Epidermal melanocyte (primary cell): ENCODE measurements around the gene SLC9A3.
"Not testable (repeated sequence)": the region's sequence is repeated elsewhere in the genome, so short reads cannot be mapped to it uniquely, and the experiment has no call there.

ENCODE experiments used
- DNase-seq: peaks from one replicate; pipeline ENCODE4 v3.0.0; 2011; ENCODE audit warnings: low spot score; ENCODE audit not compliant: insufficient read length

The SLC9A3 gene

DNA sequence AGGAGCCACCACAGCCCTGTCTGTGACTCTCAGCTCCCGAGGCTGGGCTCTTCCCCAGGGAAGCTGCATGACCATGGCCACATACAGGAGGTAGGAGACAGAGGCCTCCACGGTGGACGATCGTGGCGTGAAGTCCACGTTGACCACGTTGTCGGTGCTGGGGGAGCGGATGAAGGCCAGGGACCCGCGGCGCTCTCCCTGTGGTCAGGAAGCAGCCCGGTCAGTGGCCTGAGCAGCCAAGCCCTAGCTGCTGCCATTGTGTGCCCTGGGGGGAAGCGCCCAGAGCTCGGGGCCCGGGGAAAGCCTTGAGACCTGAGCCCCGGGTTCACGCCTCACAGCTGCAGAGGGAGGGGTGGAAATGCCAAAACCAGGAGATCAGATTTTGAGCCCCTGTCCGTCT lies 47.0 kb downstream of the SLC9A3 start:
- no peak for DNase-seq

- DNase-seq = no peak
Measured at GRCh38 chr5:476814-477175, 47.5 kb downstream of the SLC9A3 start.

DNA sequence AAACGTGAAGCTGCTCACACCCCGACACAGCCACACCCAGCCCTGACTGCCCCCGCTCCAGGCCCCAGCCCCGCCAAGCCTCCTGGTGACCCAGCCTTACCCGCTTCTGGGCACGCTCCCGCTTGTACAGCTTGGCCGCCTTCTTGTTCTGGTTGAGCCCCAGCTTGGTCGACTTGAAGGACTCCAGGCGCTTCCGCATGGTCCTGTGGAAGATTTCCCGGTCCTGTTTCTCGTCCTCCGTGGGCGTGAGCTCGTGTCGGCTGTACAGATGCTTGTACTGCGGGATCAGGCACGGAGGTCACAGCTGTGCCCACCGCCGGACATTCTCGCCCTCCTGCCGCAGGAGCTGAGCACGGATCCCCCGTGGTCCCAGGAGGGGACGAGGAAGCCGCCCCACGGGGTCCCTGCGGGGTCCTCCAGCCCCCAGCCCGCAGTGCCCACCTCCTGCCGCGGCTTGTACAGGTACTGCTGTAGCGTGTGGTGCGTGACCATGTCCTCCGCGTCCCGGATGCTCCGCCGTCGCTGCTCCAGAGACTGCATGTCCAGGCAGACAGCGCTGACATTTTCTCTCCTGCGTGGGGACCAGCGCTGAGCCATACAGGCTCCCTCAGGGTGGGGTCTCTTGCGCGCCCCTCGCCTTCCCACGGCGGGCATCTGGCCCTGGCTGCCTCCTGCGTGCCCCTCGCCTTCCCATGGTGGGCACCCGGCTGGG lies 48.0 kb downstream of the SLC9A3 start:
- DNase-seq = no peak

DNA sequence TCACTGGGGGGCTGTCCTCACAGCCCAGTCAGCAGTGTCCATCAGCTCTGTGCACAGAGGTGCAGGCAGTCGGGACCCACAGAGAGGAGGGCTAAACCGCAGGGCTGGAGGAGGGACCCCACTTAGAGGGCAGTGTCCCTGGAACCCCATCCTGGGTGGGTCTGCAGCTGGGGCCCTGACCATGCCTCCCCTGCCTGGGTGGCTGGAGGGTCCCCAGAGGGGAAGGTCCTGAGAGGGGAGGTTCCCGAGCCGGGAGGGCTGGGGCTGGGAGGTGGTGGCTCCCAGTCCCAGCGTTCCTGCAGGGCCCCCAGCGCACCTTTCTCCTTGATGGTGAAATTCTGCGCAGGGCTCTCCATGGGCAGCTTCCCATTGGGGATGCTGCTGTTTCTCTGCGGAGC lies 48.5 kb downstream of the SLC9A3 start:
- no peak for DNase-seq

DNA sequence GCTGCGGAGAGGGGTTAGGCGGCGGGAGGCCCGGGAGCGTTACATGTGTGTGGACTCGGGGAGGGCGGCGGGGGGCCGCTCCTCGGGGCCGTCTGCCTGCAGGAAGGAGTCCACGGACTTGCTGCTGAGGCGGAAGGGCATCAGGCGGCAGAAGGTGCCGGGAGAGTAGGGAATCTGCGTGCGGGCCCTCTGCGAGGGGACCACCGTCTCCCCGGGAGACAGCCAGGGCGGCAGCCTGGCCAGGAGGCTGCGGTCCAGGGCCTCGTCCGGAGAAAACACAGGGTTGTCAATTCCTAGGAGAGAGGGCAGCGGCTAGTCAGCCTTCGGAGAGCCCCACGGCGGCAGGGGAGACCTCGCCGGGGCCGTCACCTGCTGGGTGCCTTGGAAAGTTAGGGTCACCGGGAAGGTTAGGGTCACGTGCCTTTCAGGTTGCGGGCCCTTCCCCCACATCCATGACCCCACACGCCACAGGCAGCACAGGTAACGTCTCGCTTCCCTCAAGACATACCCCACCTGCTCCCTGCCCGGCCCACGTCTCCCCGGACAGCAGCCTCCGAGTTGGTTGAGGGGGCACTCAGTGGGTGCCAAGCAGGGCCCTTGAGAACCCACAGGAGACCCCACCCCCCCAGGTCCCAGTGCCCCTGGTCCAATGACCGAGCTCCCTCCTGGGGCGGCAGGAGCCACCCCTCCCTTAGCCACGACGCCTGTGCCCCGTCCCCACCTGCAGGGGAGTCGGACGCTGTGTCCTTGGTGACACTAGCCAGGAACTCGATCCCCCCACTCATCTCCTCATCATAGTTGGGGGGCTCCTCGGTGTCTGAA lies 49.2 kb downstream of the SLC9A3 start:
- no peak for DNase-seq

- DNase-seq = not testable (repeated sequence)
Measured at GRCh38 chr5:474232-474839, 49.9 kb downstream of the SLC9A3 start.

GRCh38 chr5:473551-474192 lies 50.6 kb downstream of the SLC9A3 start:
- no peak for DNase-seq

- peak; percentile 97 for DNase-seq
Measured at GRCh38 chr5:472656-473550, 51.3 kb downstream of the SLC9A3 start.

GRCh38 chr5:472076-472655 lies 52.1 kb downstream of the SLC9A3 start:
- DNase-seq = no peak

GRCh38 chr5:471750-472058 lies 52.5 kb downstream of the SLC9A3 start:
- DNase-seq = no peak

- DNase-seq = no peak
Measured at GRCh38 chr5:470961-471749, 53.1 kb downstream of the SLC9A3 start.

GRCh38 chr5:469752-470483 lies 54.3 kb downstream of the SLC9A3 start:
- no peak for DNase-seq

DNA sequence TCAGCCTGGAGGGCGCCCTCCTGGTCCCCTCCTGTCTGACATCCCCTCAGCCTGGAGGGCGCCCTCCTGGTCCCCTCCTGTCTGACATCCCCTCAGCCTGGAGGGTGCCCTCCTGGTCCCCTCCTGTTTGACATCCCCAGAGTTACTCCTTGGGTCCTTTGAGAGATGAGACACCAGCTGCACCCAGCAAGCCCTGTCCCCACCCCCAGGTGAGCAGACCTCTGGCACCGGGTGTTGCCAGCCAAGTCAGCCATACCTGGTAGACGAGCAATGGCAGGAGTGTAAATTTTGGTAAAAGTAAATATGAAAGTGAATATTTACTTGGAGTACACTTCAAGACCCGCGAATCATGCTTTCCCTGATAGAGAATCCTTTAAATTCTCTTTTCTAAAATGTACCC lies 55.8 kb downstream of the SLC9A3 start:
- DNase-seq = no peak

DNA sequence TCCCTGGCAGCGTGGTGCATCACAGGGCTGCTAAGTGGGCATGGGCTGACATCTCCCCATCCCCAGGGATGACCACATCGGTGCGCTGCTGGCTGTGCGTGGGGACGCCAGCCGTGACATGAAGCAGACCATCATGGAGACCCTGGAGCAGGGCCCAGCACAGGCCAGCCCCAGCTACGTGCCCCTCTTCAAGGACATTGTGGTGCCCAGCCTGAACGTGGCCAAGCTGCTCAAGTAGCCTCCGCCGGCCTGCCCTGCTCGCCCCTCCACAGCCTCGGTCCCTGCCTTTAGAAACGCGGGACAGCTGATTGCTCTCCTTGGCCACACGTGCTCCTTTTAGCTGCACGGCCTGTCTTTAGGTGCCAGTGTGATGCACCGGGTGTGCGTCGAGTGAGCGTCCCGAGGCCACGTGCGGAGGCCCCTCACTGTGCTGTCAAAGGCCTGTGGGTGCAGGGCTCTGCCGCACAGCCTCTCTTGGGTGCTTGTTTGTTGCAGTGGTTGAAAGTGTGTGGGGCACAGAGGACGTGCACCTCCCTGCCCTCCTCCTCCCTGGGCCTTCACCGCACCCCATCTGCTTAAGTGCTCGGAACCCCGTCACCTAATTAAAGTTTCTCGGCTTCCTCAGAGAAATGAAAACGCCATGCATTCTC lies 57.5 kb downstream of the SLC9A3 start:
- no peak for DNase-seq

GRCh38 chr5:465591-466403 lies 58.5 kb downstream of the SLC9A3 start:
- no peak for DNase-seq

- DNase-seq = no peak
Measured at GRCh38 chr5:464843-465590, 59.2 kb downstream of the SLC9A3 start.

DNA sequence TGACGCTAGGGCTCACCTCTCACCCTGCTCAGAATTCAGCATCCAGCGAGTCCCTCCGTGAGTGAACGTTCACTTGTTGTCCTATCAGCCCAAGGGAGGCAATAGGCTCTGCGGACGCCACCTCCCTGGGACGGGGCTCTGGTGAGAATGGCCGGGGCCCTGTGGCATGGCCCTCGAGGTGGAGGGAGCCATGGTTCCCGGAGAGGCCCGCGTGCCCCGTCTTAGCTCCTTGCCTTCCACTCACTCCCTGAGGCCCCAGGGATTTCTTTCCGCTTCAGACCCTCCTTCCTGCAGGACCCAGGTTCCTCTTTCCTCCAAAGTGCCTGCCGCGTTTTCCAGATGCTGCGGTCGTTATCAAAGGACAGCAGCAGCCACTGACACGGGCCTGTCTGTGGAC lies 59.8 kb downstream of the SLC9A3 start:
- DNase-seq = no peak
